ENCODE measurements around the gene GCN1. TPM values are rescaled to one million over a fixed set of nuclear protein-coding genes. Genes with fewer than 3 reads are reported as not detected.

GCN1 gene
- total RNA-seq, 1 experiment from 2014 or later, result 116 TPM

DNA sequence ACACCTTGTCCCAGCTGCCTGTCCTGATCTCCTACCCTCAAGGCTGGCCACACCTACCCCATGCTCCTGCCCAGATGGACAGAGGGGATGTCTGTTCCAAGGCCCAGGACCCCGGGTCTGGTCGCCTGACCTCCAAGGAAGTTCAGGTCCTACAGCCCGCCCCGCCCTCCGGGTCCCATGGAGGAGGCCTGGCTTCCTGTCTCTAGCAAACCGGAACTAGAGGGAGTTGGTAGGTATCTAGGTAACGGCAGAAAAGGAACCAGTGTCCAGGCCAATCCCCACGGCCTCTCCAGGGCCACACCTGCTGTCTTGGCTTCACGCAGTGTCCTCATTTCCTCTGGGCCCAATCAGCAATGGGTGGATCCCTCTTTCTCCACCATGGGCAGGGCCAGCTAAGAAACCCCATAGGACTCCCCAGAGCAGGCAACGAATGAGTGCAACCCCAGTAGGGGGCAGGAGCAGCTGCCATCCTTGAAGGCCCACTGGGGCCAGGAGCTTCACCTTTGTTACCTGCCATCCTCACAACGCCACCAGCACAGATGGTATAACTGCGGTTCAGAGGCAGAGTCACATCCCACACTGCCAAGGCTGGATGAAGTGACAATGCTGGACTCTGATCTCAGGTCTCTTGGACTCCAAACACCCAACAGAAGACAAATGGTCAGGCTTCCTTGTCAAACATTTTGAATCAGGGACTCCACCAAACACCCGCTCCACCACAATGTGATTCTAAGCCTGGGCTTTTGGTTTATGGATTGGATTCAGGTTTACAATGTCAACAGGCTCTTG is 31.5 kb upstream of the GCN1 start:
- ChIA-PET POLR2A (ENCODE audit: unreplicated experiment) (interaction anchor here (0.6 kb wide), 1 partner anchor 65 kb away, joined by 10 read pairs; no protein-coding TSS in a partner anchor), CTCF (interaction anchor here (0.6 to 0.7 kb wide), 2 partner anchors 69 to 552 kb away, joined by 3 read pairs; no protein-coding TSS in a partner anchor)
- no peaks in the 10 kb centered on the region for H4K20me1 ChIP-seq (ENCODE audit: insufficient read depth)
- H3K9me3 ChIP-seq (ENCODE audit: insufficient read depth, low read depth), result no peaks in the 10 kb centered on the region
- H3K4me2 ChIP-seq, result no peak overlapping the region
- no peak for TF ChIP-seq EZH2 (IDR thresholded peaks at IDR 0.05; ENCODE audit: low read depth)
- TF ChIP-seq, protein P1, sequence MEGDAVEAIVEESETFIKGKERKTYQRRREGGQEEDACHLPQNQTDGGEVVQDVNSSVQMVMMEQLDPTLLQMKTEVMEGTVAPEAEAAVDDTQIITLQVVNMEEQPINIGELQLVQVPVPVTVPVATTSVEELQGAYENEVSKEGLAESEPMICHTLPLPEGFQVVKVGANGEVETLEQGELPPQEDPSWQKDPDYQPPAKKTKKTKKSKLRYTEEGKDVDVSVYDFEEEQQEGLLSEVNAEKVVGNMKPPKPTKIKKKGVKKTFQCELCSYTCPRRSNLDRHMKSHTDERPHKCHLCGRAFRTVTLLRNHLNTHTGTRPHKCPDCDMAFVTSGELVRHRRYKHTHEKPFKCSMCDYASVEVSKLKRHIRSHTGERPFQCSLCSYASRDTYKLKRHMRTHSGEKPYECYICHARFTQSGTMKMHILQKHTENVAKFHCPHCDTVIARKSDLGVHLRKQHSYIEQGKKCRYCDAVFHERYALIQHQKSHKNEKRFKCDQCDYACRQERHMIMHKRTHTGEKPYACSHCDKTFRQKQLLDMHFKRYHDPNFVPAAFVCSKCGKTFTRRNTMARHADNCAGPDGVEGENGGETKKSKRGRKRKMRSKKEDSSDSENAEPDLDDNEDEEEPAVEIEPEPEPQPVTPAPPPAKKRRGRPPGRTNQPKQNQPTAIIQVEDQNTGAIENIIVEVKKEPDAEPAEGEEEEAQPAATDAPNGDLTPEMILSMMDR (conservative IDR thresholded peaks at IDR 0.05), result no peak
- H3K27ac ChIP-seq, result no peak overlapping the region
- no peak overlapping the region for H2AFZ ChIP-seq
- DNase-seq, result peak in 1 of 2 experiments; percentile 43
- H3K9me2 ChIP-seq (ENCODE audit: insufficient read depth), result no peaks in the 10 kb centered on the region
- no peaks in the 10 kb centered on the region for H3K27me3 ChIP-seq (ENCODE audit: insufficient read depth, low read depth)
- no TSS peak for BruUV-seq (replicated peaks)
- H3K4me3 ChIP-seq, result no peak overlapping the region
- H3K79me2 ChIP-seq (ENCODE audit: low read depth), result peaks cover 42% of the 10 kb centered on the region
- H3K4me1 ChIP-seq (replicated peaks; ENCODE audit: insufficient read depth), result peaks cover 32% of the 10 kb centered on the region
- H3K36me3 ChIP-seq (ENCODE audit: low read depth), result no peaks in the 10 kb centered on the region
- peaks cover 25% of the 10 kb centered on the region for H3F3A ChIP-seq (ENCODE audit: insufficient read depth, low read depth)
- intact Hi-C loops (cut with micrococcal nuclease; ENCODE audit: unreplicated experiment), result no loop called here

DNA sequence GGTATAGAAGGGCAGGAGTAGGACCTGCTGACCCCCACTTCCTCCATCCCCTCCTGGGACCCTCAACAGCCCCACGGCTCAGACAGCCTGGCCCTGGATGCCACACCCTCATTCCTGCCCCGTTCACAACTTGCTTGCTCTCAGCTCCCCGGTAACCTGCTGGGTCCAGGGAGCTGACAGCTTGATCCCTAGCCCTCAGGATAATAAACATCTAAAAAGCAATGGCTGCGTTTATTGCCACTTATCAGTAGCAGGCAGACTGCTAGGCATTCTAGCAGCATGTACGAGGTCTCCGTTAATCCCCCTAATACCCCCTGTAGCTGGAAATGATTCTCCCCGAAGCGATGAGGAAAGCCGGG is 30.7 kb upstream of the GCN1 start:
- Histone ChIP-seq H3K4me3 (no peak overlapping the region), H3K27ac (no peak overlapping the region), H3K27me3 (ENCODE audit: insufficient read depth, low read depth) (no peaks in the 10 kb centered on the region), H3K4me2 (no peak overlapping the region), H3K4me1 (replicated peaks; ENCODE audit: insufficient read depth) (peaks cover 26% of the 10 kb centered on the region), H3K36me3 (ENCODE audit: low read depth) (no peaks in the 10 kb centered on the region), H3F3A (ENCODE audit: insufficient read depth, low read depth) (peaks cover 18% of the 10 kb centered on the region), H3K79me2 (ENCODE audit: low read depth) (peaks cover 38% of the 10 kb centered on the region), H4K20me1 (ENCODE audit: insufficient read depth) (no peaks in the 10 kb centered on the region), H3K9me2 (ENCODE audit: insufficient read depth) (no peaks in the 10 kb centered on the region), H2AFZ (no peak overlapping the region), H3K9me3 (ENCODE audit: insufficient read depth, low read depth) (no peaks in the 10 kb centered on the region)
- BruUV-seq (replicated peaks), result TSS peak; percentile 18
- DNase-seq, result no peak
- no peak for TF ChIP-seq EZH2 (IDR thresholded peaks at IDR 0.05; ENCODE audit: low read depth)
- TF ChIP-seq, protein P1 (conservative IDR thresholded peaks at IDR 0.05), result no peak
- CTCF ChIA-PET, result interaction anchor here (1.2 kb wide), 1 partner anchor 39 kb away, joined by 3 read pairs; no protein-coding TSS in a partner anchor
- POLR2A ChIA-PET (ENCODE audit: unreplicated experiment), result interaction anchor here (1.1 to 2.1 kb wide), 2 partner anchors 24 to 66 kb away, joined by 11 to 25 read pairs; partner anchors contain the start of genes RNU4-2 and RPLP0
- intact Hi-C loops (cut with micrococcal nuclease; ENCODE audit: unreplicated experiment), result no loop called here

DNA sequence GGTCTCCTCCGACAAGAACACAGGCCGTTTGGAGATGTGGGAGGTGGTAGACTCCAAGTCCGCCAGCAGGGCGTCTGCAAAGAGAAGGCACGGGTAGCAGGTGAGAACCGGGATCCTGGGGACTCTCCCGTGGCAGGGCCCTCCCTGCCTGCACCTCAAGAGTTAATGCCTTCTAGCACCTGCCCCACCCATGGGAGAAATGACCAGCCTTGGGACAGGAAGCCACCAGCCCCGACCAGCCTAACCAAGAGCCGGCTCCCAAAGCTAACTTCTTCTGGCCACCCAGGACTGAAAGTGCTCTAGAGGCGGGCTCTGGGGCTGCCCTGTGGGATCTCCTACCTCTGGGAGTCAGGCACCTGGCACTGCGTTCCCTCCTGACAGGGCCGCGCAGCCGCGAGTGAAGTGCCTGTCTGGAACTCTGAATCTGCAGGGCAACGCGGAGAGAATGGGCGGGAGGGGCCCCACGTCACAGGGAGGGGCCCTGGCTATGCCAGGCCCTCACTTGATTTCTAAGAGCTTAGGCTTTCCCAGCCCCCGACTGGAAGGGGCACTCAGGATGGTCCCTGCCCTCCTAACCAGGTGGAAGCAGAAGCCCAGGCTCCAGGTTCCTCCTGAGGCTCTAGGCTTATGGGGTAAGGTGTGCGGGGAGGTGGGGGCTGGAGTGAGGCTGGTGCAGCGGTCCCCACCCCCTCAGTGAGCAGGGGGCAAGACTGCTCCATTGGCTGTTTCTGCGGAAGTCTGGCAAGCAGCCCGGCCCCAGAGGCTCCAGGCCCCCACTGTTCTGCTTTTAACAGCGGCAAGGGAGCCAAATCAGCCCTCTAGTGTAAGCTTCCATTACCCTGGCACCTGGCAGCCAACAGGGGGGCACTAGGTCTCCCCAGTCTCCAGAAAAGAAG is 30.0 kb upstream of the GCN1 start:
- POLR2A ChIA-PET (ENCODE audit: unreplicated experiment), result interaction anchor here (0.6 to 2.1 kb wide), 3 partner anchors 15 to 67 kb away, joined by 6 to 25 read pairs (median 11); partner anchors contain the start of genes RNU4-2 and RPLP0
- no peak overlapping the region for H2AFZ ChIP-seq

More for the DNA sequence above, 30.0 kb upstream of the GCN1 start:
- Histone ChIP-seq H3K27me3 (ENCODE audit: insufficient read depth, low read depth) (no peaks in the 10 kb centered on the region), H3K27ac (no peak overlapping the region), H3K9me2 (ENCODE audit: insufficient read depth) (no peaks in the 10 kb centered on the region), H3K9me3 (ENCODE audit: insufficient read depth, low read depth) (no peaks in the 10 kb centered on the region), H3K79me2 (ENCODE audit: low read depth) (peaks cover 38% of the 10 kb centered on the region), H3K4me2 (no peak overlapping the region), H3K4me1 (replicated peaks; ENCODE audit: insufficient read depth) (peaks cover 19% of the 10 kb centered on the region), H4K20me1 (ENCODE audit: insufficient read depth) (no peaks in the 10 kb centered on the region), H3F3A (ENCODE audit: insufficient read depth, low read depth) (peaks cover 12% of the 10 kb centered on the region), H3K4me3 (no peak overlapping the region), H3K36me3 (ENCODE audit: low read depth) (no peaks in the 10 kb centered on the region)
- TF ChIP-seq, protein P1 (conservative IDR thresholded peaks at IDR 0.05), result no peak
- no peak for TF ChIP-seq EZH2 (IDR thresholded peaks at IDR 0.05; ENCODE audit: low read depth)
- BruUV-seq (replicated peaks), result no TSS peak
- intact Hi-C loops (cut with micrococcal nuclease; ENCODE audit: unreplicated experiment), result no loop called here
- CTCF ChIA-PET, result interaction anchor here (1.2 kb wide), 1 partner anchor 40 kb away, joined by 3 read pairs; no protein-coding TSS in a partner anchor
- peak in 1 of 2 experiments; percentile 63 for DNase-seq

Data from PC-9 (cell line).